ENCODE data around the gene EN1.

The EN1 gene

GRCh38 chr2:118846953-118847761, at the start of gene EN1:
EN1 (minus strand) TSS chr2:118847648; CDS start chr2:118847167, 481 bp downstream.
- in situ Hi-C loops (cut with MboI; ENCODE audit: low sequenced_read_pairs): no loop called here

- in situ Hi-C loops (cut with MboI; ENCODE audit: low sequenced_read_pairs): no loop called here
Measured at GRCh38 chr2:118893100-118893499, 45.7 kb upstream of the EN1 start.

GRCh38 chr2:118889995-118890394, 42.5 kb upstream of the EN1 start:
- in situ Hi-C loops (cut with MboI; ENCODE audit: low sequenced_read_pairs): no loop called here

GRCh38 chr2:118883792-118884191, 36.3 kb upstream of the EN1 start:
- in situ Hi-C loops (cut with MboI; ENCODE audit: low sequenced_read_pairs): no loop called here

GRCh38 chr2:118882693-118883336, 35.4 kb upstream of the EN1 start:
- in situ Hi-C loops (cut with MboI; ENCODE audit: low sequenced_read_pairs): no loop called here

GRCh38 chr2:118881490-118882129, 34.2 kb upstream of the EN1 start:
- in situ Hi-C loops (cut with MboI; ENCODE audit: low sequenced_read_pairs): no loop called here

GRCh38 chr2:118880501-118880900, 33.1 kb upstream of the EN1 start:
- in situ Hi-C loops (cut with MboI; ENCODE audit: low sequenced_read_pairs): no loop called here

GRCh38 chr2:118878531-118879149, 31.2 kb upstream of the EN1 start:
- in situ Hi-C loops (cut with MboI; ENCODE audit: low sequenced_read_pairs): no loop called here

- in situ Hi-C loops (cut with MboI; ENCODE audit: low sequenced_read_pairs): no loop called here
Measured at GRCh38 chr2:118875318-118875717, 27.9 kb upstream of the EN1 start.

- in situ Hi-C loops (cut with MboI; ENCODE audit: low sequenced_read_pairs): no loop called here
Measured at GRCh38 chr2:118874324-118874723, 26.9 kb upstream of the EN1 start.

GRCh38 chr2:118865106-118865505, 17.7 kb upstream of the EN1 start:
- in situ Hi-C loops (cut with MboI; ENCODE audit: low sequenced_read_pairs): no loop called here

- in situ Hi-C loops (cut with MboI; ENCODE audit: low sequenced_read_pairs): no loop called here
Measured at GRCh38 chr2:118864207-118864606, 16.8 kb upstream of the EN1 start.

GRCh38 chr2:118861731-118862130, 14.3 kb upstream of the EN1 start:
- in situ Hi-C loops (cut with MboI; ENCODE audit: low sequenced_read_pairs): no loop called here

- in situ Hi-C loops (cut with MboI; ENCODE audit: low sequenced_read_pairs): no loop called here
Measured at GRCh38 chr2:118861242-118861641, 13.8 kb upstream of the EN1 start.

- in situ Hi-C loops (cut with MboI; ENCODE audit: low sequenced_read_pairs): no loop called here
Measured at GRCh38 chr2:118860506-118860905, 13.1 kb upstream of the EN1 start.

- in situ Hi-C loops (cut with MboI; ENCODE audit: low sequenced_read_pairs): no loop called here
Measured at GRCh38 chr2:118859157-118859770, 11.8 kb upstream of the EN1 start.

- in situ Hi-C loops (cut with MboI; ENCODE audit: low sequenced_read_pairs): no loop called here
Measured at GRCh38 chr2:118858485-118859156, 11.2 kb upstream of the EN1 start.

GRCh38 chr2:118857677-118858484, 10.4 kb upstream of the EN1 start:
- in situ Hi-C loops (cut with MboI; ENCODE audit: low sequenced_read_pairs): no loop called here

GRCh38 chr2:118856978-118857676, 9.7 kb upstream of the EN1 start:
- in situ Hi-C loops (cut with MboI; ENCODE audit: low sequenced_read_pairs): no loop called here
